Loucy (cell line): ENCODE data around the gene VWA5B2.
A peak's percentile ranks its signal among the peaks of the same experiment; 100 is the strongest.

Experiments
- H2AFZ ChIP-seq: fragments of 200-600 bp; sonication (generic); 2 replicates; pipeline ENCODE4 v1.6.0; 2016; ENCODE audit warnings: antibody characterized with exemption, mild to moderate bottlenecking, low read length, moderate library complexity
- H3F3A ChIP-seq: fragments of 200-600 bp; 2 replicates; pipeline ENCODE4 v1.6.0; 2016; ENCODE audit warnings: antibody characterized with exemption, low read depth, mild to moderate bottlenecking
- H3K27me3 ChIP-seq: fragments of 200-600 bp; sonication (generic); 2 replicates; pipeline ENCODE4 v1.6.1; 2014; ENCODE audit warnings: low read length, mild to moderate bottlenecking; ENCODE audit not compliant: insufficient read depth, poor library complexity, severe bottlenecking
- H3K36me3 ChIP-seq: fragments of 200-600 bp; sonication (generic); 2 replicates; pipeline ENCODE4 v1.6.1; 2016; ENCODE audit warnings: low read length; ENCODE audit not compliant: insufficient read depth
- H3K4me1 ChIP-seq: fragments of 200-600 bp; sonication (generic); 2 replicates; pipeline ENCODE4 v1.5.1; 2014; ENCODE audit warnings: low read length, mild to moderate bottlenecking; ENCODE audit not compliant: insufficient read depth, poor library complexity, severe bottlenecking
- H3K4me2 ChIP-seq: fragments of 200-600 bp; sonication (generic); 2 replicates; pipeline ENCODE4 v1.6.0; 2014; ENCODE audit warnings: antibody characterized with exemption, low read length, low read depth, mild to moderate bottlenecking; ENCODE audit not compliant: poor library complexity, severe bottlenecking
- H3K4me3 ChIP-seq: fragments of 200-600 bp; sonication (generic); 2 replicates; pipeline ENCODE4 v1.5.1; 2014; ENCODE audit warnings: low read length, mild to moderate bottlenecking, mixed read lengths; ENCODE audit not compliant: poor library complexity, severe bottlenecking
- H3K79me2 ChIP-seq: fragments of 200-600 bp; sonication (generic); 2 replicates; pipeline ENCODE4 v1.6.1; 2014; ENCODE audit warnings: low read length; ENCODE audit not compliant: insufficient read depth
- H3K9ac ChIP-seq: fragments of 200-600 bp; sonication (generic); 2 replicates; pipeline ENCODE4 v1.6.0; 2014; ENCODE audit warnings: mild to moderate bottlenecking, low read depth, low read length, moderate library complexity; ENCODE audit not compliant: poor library complexity, severe bottlenecking
- H3K9me2 ChIP-seq: fragments of 200-600 bp; sonication (generic); replicated peaks from 2 replicates; pipeline ENCODE4 v1.6.1; 2016; ENCODE audit warnings: low read depth, low read length, mixed read lengths
- H3K9me3 ChIP-seq: fragments of 200-600 bp; sonication (generic); 2 replicates; pipeline ENCODE4 v1.6.1; 2014; ENCODE audit warnings: mild to moderate bottlenecking, antibody characterized with exemption, low read length, low read depth; ENCODE audit not compliant: insufficient read depth
- H4K20me1 ChIP-seq: fragments of 200-600 bp; sonication (generic); 2 replicates; pipeline ENCODE4 v1.6.0; 2014; ENCODE audit warnings: antibody characterized with exemption, low read length, mild to moderate bottlenecking; ENCODE audit not compliant: insufficient read depth, poor library complexity, severe bottlenecking
- CTCF ChIP-seq: fragments of 200-600 bp; sonication (generic); conservative IDR thresholded peaks from 2 replicates; pipeline ENCODE4 v1.5.1; 2014; ENCODE audit warnings: mild to moderate bottlenecking, antibody characterized with exemption, low read length
- EZH2phosphoT487 ChIP-seq: fragments of 200-600 bp; IDR thresholded peaks from 2 replicates; pipeline ENCODE4 v1.6.1; 2018; ENCODE audit warnings: antibody characterized with exemption, mild to moderate bottlenecking, moderate library complexity, borderline replicate concordance

VWA5B2 gene

GRCh38 chr3:184229394-184230080 is at the start of gene VWA5B2:
VWA5B2 (plus strand) TSS chr3:184229585; CDS start chr3:184230529, 944 bp downstream.
- H3K27me3 ChIP-seq, result no peaks in the 10 kb centered on the region
- no peaks in the 10 kb centered on the region for H3K9me3 ChIP-seq
- no peaks in the 10 kb centered on the region for H3K4me1 ChIP-seq
- no peaks in the 10 kb centered on the region for H3K9me2 ChIP-seq
- no peaks in the 10 kb centered on the region for H3K36me3 ChIP-seq
- no peaks in the 10 kb centered on the region for H3F3A ChIP-seq
- peak within 1 kb of the TSS; percentile 81 for H3K4me2 ChIP-seq
- H3K9ac ChIP-seq, result peak within 1 kb of the TSS; percentile 11
- no peak for TF ChIP-seq EZH2phosphoT487
- 0 out of 2 replicates have a peak, but pooled peaks have one; percentile 29 for TF ChIP-seq CTCF
- peak within 1 kb of the TSS; percentile 91 for H2AFZ ChIP-seq
- H3K4me3 ChIP-seq, result peak within 1 kb of the TSS; percentile 72
- H4K20me1 ChIP-seq, result no peaks in the 10 kb centered on the region
- H3K79me2 ChIP-seq, result no peaks in the 10 kb centered on the region

- H3K4me3 ChIP-seq, result no peak overlapping the region
- no peaks in the 10 kb centered on the region for H3K9me3 ChIP-seq
- no peak for TF ChIP-seq EZH2phosphoT487
- H3K9me2 ChIP-seq, result no peaks in the 10 kb centered on the region
- no peak overlapping the region for H3K4me2 ChIP-seq
- no peak overlapping the region for H2AFZ ChIP-seq
- no peak overlapping the region for H3K9ac ChIP-seq
- H3K4me1 ChIP-seq, result peaks cover 23% of the 10 kb centered on the region
- H4K20me1 ChIP-seq, result peaks cover 6% of the 10 kb centered on the region
- H3F3A ChIP-seq, result no peaks in the 10 kb centered on the region
- H3K79me2 ChIP-seq, result peaks cover 41% of the 10 kb centered on the region
- H3K36me3 ChIP-seq, result peaks cover 59% of the 10 kb centered on the region; the same call in 1 of the 2 replicates
- H3K27me3 ChIP-seq, result no peaks in the 10 kb centered on the region
Measured at GRCh38 chr3:184180165-184180564, 49.2 kb upstream of the VWA5B2 start.

- Histone ChIP-seq H3F3A (no peaks in the 10 kb centered on the region), H3K79me2 (peaks cover 32% of the 10 kb centered on the region), H3K27me3 (no peaks in the 10 kb centered on the region), H3K4me3 (no peak overlapping the region), H3K9me3 (no peaks in the 10 kb centered on the region), H4K20me1 (peaks cover 11% of the 10 kb centered on the region), H2AFZ (no peak overlapping the region), H3K9ac (no peak overlapping the region), H3K36me3 (peaks cover 59% of the 10 kb centered on the region; the same call in 1 of the 2 replicates), H3K4me1 (peaks cover 17% of the 10 kb centered on the region), H3K4me2 (no peak overlapping the region), H3K9me2 (no peaks in the 10 kb centered on the region)
- TF ChIP-seq CTCF (no peak), EZH2phosphoT487 (no peak)
Measured at GRCh38 chr3:184181596-184181995, 47.8 kb upstream of the VWA5B2 start.

- TF ChIP-seq EZH2phosphoT487, result no peak
- no peak for TF ChIP-seq CTCF
- Histone ChIP-seq H3K9me2 (no peaks in the 10 kb centered on the region), H3F3A (no peaks in the 10 kb centered on the region), H3K4me1 (peaks cover 19% of the 10 kb centered on the region), H3K4me3 (no peak overlapping the region), H3K4me2 (no peak overlapping the region), H2AFZ (no peak overlapping the region), H3K79me2 (peaks cover 32% of the 10 kb centered on the region), H3K9ac (no peak overlapping the region), H3K9me3 (no peaks in the 10 kb centered on the region), H4K20me1 (peaks cover 13% of the 10 kb centered on the region), H3K27me3 (no peaks in the 10 kb centered on the region), H3K36me3 (peaks cover 51% of the 10 kb centered on the region; the same call in 1 of the 2 replicates)
Measured at GRCh38 chr3:184183679-184184078, 45.7 kb upstream of the VWA5B2 start.
